ENCODE data around the gene FARS2. TPM values are rescaled to one million over a fixed set of nuclear protein-coding genes. Genes with fewer than 3 reads are reported as not detected.

FARS2 gene
- total RNA-seq, 1 experiment from 2014 or later, result 25.6 TPM

- no peak for DNase-seq (ENCODE audit: low read depth, low spot score)
- in situ Hi-C loops (cut with HindIII; ENCODE audit: low pct_unique_long_range_greater_than_20kb, low sequenced_read_pairs), result no loop called here
Measured at GRCh38 chr6:5731435-5731834, 470.1 kb downstream of the FARS2 start.

DNA sequence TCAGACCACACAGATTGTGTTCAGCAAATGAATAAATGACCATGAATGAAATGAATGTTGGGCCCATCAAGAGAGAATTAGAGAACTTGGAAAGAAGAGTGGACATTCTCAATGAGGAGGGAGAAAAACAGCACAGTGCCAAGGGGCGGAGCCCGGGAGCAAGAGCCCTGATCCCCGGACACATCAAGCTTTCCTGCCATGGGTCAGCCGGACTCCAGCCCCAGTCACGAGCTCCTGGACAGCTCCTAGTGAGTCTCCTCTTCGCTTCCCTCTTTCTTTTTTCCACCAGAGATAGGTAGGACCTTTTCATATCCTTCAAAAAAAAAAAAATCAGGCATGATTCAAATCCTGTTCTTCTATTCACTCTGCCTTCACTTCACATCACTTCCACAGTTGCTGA is 471.2 kb downstream of the FARS2 start:
- in situ Hi-C loops (cut with HindIII; ENCODE audit: low pct_unique_long_range_greater_than_20kb, low sequenced_read_pairs), result no loop called here
- DNase-seq (ENCODE audit: low read depth, low spot score), result no peak

GRCh38 chr6:5736016-5736738 is 474.9 kb downstream of the FARS2 start:
- in situ Hi-C loops (cut with HindIII; ENCODE audit: low pct_unique_long_range_greater_than_20kb, low sequenced_read_pairs), result no loop called here
- no peak for DNase-seq (ENCODE audit: low read depth, low spot score)

GRCh38 chr6:5737460-5737859 is 476.1 kb downstream of the FARS2 start:
- DNase-seq (ENCODE audit: low read depth, low spot score), result no peak
- in situ Hi-C loops (cut with HindIII; ENCODE audit: low pct_unique_long_range_greater_than_20kb, low sequenced_read_pairs), result no loop called here

GRCh38 chr6:5738211-5738610 is 476.9 kb downstream of the FARS2 start:
- no peak for DNase-seq (ENCODE audit: low read depth, low spot score)
- in situ Hi-C loops (cut with HindIII; ENCODE audit: low pct_unique_long_range_greater_than_20kb, low sequenced_read_pairs), result no loop called here

- in situ Hi-C loops (cut with HindIII; ENCODE audit: low pct_unique_long_range_greater_than_20kb, low sequenced_read_pairs), result no loop called here
- no peak for DNase-seq (ENCODE audit: low read depth, low spot score)
Measured at GRCh38 chr6:5744497-5744896, 483.2 kb downstream of the FARS2 start.

- no peak for DNase-seq (ENCODE audit: low read depth, low spot score)
- in situ Hi-C loops (cut with HindIII; ENCODE audit: low pct_unique_long_range_greater_than_20kb, low sequenced_read_pairs), result no loop called here
Measured at GRCh38 chr6:5745081-5745480, 483.8 kb downstream of the FARS2 start.

- in situ Hi-C loops (cut with HindIII; ENCODE audit: low pct_unique_long_range_greater_than_20kb, low sequenced_read_pairs), result no loop called here
Measured at GRCh38 chr6:5746053-5746758, 484.9 kb downstream of the FARS2 start.

GRCh38 chr6:5746759-5747130 is 485.4 kb downstream of the FARS2 start:
- no peak for DNase-seq (ENCODE audit: low read depth, low spot score)
- in situ Hi-C loops (cut with HindIII; ENCODE audit: low pct_unique_long_range_greater_than_20kb, low sequenced_read_pairs), result no loop called here

More at GRCh38 chr6:5746053-5746758, 484.9 kb downstream of the FARS2 start:
- peak; percentile 75 for DNase-seq (ENCODE audit: low read depth, low spot score)

GRCh38 chr6:5747379-5747778 is 486.1 kb downstream of the FARS2 start:
- DNase-seq (ENCODE audit: low read depth, low spot score), result no peak
- in situ Hi-C loops (cut with HindIII; ENCODE audit: low pct_unique_long_range_greater_than_20kb, low sequenced_read_pairs), result no loop called here

DNA sequence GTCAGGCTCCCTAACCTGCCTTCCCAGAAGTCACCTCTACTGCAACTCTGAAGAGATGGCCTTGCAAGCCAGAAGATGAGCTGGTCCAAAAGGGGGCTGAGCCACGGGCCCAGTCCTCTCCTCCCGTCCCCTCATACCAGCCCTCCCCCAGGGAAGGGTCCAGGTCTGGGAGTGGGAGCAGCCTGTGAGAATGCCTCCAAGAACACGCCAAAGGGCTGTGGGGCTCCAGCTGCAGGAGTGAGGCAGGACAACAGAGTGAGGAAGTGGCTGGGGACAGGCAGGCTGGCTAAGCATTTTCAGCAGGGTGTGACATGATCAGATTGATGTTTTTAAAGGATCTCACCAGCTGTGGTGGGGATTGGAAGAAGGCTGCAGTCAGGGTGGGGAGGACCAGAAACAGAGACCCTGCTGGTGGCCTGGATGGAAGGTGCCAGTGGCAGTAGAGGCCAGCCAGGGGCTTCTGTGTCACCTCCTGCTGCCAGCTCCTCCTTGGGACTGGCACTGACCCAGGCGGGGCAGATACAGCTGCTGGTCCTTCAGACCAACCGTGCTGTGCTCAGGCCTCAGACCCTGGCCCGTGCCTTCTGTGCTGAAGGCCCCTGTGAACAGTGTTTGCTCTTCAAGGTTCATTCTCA is 487.8 kb downstream of the FARS2 start:
- in situ Hi-C loops (cut with HindIII; ENCODE audit: low pct_unique_long_range_greater_than_20kb, low sequenced_read_pairs), result no loop called here
- DNase-seq (ENCODE audit: low read depth, low spot score), result no peak

- no peak for DNase-seq (ENCODE audit: low read depth, low spot score)
- in situ Hi-C loops (cut with HindIII; ENCODE audit: low pct_unique_long_range_greater_than_20kb, low sequenced_read_pairs), result no loop called here
Measured at GRCh38 chr6:5749651-5750215, 488.4 kb downstream of the FARS2 start.

DNA sequence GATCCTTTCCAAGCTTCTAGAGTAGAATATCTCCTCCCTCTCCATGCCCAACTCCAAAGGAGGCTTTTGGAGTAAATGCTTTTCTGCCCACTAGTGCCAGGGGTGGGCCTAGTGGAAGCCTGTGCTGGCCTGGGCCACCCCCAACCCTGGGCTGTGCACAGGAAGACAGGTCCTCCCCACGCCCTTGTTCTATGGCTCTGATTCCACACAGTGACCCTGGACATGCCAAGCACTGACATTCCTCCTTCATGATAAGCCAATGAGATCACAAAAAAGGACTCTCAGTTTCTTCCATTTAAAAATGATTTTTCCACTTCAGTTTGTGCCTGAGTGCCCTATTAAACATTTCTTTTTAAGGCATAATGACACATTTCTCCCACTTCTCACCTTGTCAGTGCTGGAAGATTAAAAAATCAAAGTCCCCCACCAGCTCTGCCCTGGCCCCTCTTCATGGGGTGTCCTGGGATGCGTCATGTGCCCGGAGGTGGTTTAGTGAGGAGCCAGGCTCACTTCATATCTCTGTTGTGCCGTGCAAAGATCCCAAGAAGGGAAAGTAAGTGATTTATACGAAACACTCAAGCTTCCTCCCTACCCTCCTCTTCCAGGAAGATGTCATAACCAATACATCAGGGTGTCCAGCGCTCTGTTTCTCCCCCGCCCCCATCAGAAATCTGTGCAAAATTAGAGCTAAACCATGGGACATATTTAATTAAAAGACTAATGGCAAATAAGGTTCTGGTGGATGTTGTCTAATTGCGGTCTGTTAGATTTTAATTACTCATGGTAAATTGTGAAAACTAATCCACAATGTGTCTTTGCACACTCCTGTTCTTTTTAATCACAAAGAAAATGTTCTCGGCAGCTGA is 490.4 kb downstream of the FARS2 start:
- DNase-seq (ENCODE audit: low read depth, low spot score), result no peak
- in situ Hi-C loops (cut with HindIII; ENCODE audit: low pct_unique_long_range_greater_than_20kb, low sequenced_read_pairs), result no loop called here

GRCh38 chr6:5752391-5752680 is 491.0 kb downstream of the FARS2 start:
- in situ Hi-C loops (cut with HindIII; ENCODE audit: low pct_unique_long_range_greater_than_20kb, low sequenced_read_pairs), result no loop called here
- no peak for DNase-seq (ENCODE audit: low read depth, low spot score)

GRCh38 chr6:5753209-5753608 is 491.9 kb downstream of the FARS2 start:
- DNase-seq (ENCODE audit: low read depth, low spot score), result no peak
- in situ Hi-C loops (cut with HindIII; ENCODE audit: low pct_unique_long_range_greater_than_20kb, low sequenced_read_pairs), result no loop called here

DNA sequence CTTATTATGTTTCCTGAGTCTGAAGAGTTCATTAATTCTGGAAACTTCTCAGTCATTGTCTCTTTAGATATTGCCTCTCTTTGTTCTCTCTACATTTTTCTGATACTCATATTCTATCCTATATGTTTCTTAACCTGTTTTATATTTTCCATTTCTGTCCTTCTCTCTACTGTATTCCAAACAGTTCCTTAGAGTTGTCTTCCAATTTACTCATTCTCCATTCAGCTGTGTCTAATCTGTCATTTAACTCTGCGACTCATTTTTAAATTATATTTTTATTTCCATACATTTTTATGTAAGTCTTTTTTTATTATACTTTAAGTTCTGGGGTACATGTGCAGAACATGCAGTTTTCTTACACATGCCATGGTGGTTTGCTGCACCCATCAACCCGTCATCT is 493.6 kb downstream of the FARS2 start:
- no peak for DNase-seq (ENCODE audit: low read depth, low spot score)

GRCh38 chr6:5759571-5759970 is 498.3 kb downstream of the FARS2 start:
- in situ Hi-C loops (cut with HindIII; ENCODE audit: low pct_unique_long_range_greater_than_20kb, low sequenced_read_pairs), result no loop called here
- DNase-seq (ENCODE audit: low read depth, low spot score), result no peak

More for the DNA sequence above, 493.6 kb downstream of the FARS2 start:
- in situ Hi-C loops (cut with HindIII; ENCODE audit: low pct_unique_long_range_greater_than_20kb, low sequenced_read_pairs), result no loop called here

- in situ Hi-C loops (cut with HindIII; ENCODE audit: low pct_unique_long_range_greater_than_20kb, low sequenced_read_pairs), result no loop called here
- DNase-seq (ENCODE audit: low read depth, low spot score), result no peak
Measured at GRCh38 chr6:5761370-5761769, 500.1 kb downstream of the FARS2 start.
